HUES6 (cell line): Measurements from ENCODE around the gene PLPP7.

Experiments used
- H3K27ac ChIP-seq: 2 replicates; pipeline ENCODE4 v1.7.0; 2013; ENCODE audit warnings: low read depth, mild to moderate bottlenecking, low read length, inconsistent platforms
- H3K27me3 ChIP-seq: 2 replicates; pipeline ENCODE4 v1.6.1; 2013; ENCODE audit warnings: low read length; ENCODE audit not compliant: control insufficient read depth, insufficient read depth
- H3K36me3 ChIP-seq: 2 replicates; pipeline ENCODE4 v1.6.1; 2013; ENCODE audit warnings: low read length; ENCODE audit not compliant: control insufficient read depth, insufficient read depth
- H3K4me1 ChIP-seq: 2 replicates; pipeline ENCODE4 v1.6.1; 2013; ENCODE audit warnings: low read length; ENCODE audit not compliant: control insufficient read depth, insufficient read depth
- H3K4me3 ChIP-seq: 2 replicates; pipeline ENCODE4 v1.5.1; 2013; ENCODE audit warnings: low read depth, low read length
- H3K9ac ChIP-seq: one replicate; pipeline ENCODE4 v1.6.1; 2013; ENCODE audit warnings: mild to moderate bottlenecking, low read length
- H3K9me3 ChIP-seq: 2 replicates; pipeline ENCODE4 v1.6.1; 2013; ENCODE audit warnings: low read depth, low read length; ENCODE audit not compliant: control insufficient read depth, insufficient read depth

Gene PLPP7

GRCh38 chr9:131276891-131277286 is 12.6 kb upstream of the PLPP7 start:
- H3K9ac ChIP-seq: no peak overlapping the region

GRCh38 chr9:131277287-131277909 is 12.1 kb upstream of the PLPP7 start:
- Histone ChIP-seq H3K36me3 (no peaks in the 10 kb centered on the region), H3K27ac (no peak overlapping the region), H3K9ac (no peak overlapping the region), H3K27me3 (peaks cover 58% of the 10 kb centered on the region), H3K9me3 (no peaks in the 10 kb centered on the region), H3K4me1 (peaks cover 22% of the 10 kb centered on the region), H3K4me3 (peak overlapping the region; percentile 65)

More at GRCh38 chr9:131276891-131277286, 12.6 kb upstream of the PLPP7 start:
- Histone ChIP-seq H3K4me1 (peaks cover 22% of the 10 kb centered on the region), H3K27me3 (peaks cover 53% of the 10 kb centered on the region), H3K4me3 (peak overlapping the region; percentile 65), H3K9me3 (no peaks in the 10 kb centered on the region), H3K27ac (no peak overlapping the region), H3K36me3 (no peaks in the 10 kb centered on the region)

- H3K4me3 ChIP-seq: peak overlapping the region; percentile 65
- no peaks in the 10 kb centered on the region for H3K9me3 ChIP-seq
- peaks cover 61% of the 10 kb centered on the region for H3K27me3 ChIP-seq
- no peaks in the 10 kb centered on the region for H3K36me3 ChIP-seq
- H3K9ac ChIP-seq: no peak overlapping the region
- no peak overlapping the region for H3K27ac ChIP-seq
- peaks cover 22% of the 10 kb centered on the region for H3K4me1 ChIP-seq
Observed at GRCh38 chr9:131277910-131278701, 11.4 kb upstream of the PLPP7 start.

- Histone ChIP-seq H3K27me3 (peaks cover 65% of the 10 kb centered on the region), H3K9ac (no peak overlapping the region)
Observed at GRCh38 chr9:131278702-131279111, 10.8 kb upstream of the PLPP7 start.

GRCh38 chr9:131279196-131279862 is 10.2 kb upstream of the PLPP7 start:
- Histone ChIP-seq H3K4me3 (no peak overlapping the region), H3K36me3 (no peaks in the 10 kb centered on the region), H3K9me3 (no peaks in the 10 kb centered on the region), H3K9ac (no peak overlapping the region), H3K4me1 (peaks cover 17% of the 10 kb centered on the region), H3K27me3 (peaks cover 68% of the 10 kb centered on the region), H3K27ac (no peak overlapping the region)

More at GRCh38 chr9:131278702-131279111, 10.8 kb upstream of the PLPP7 start:
- Histone ChIP-seq H3K36me3 (no peaks in the 10 kb centered on the region), H3K9me3 (no peaks in the 10 kb centered on the region), H3K27ac (no peak overlapping the region), H3K4me1 (peaks cover 22% of the 10 kb centered on the region), H3K4me3 (no peak overlapping the region)

GRCh38 chr9:131279863-131280570 is 9.5 kb upstream of the PLPP7 start:
- Histone ChIP-seq H3K27me3 (peaks cover 65% of the 10 kb centered on the region), H3K9ac (no peak overlapping the region), H3K4me1 (peaks cover 17% of the 10 kb centered on the region), H3K9me3 (no peaks in the 10 kb centered on the region), H3K36me3 (no peaks in the 10 kb centered on the region), H3K27ac (no peak overlapping the region), H3K4me3 (no peak overlapping the region)

GRCh38 chr9:131280660-131281059 is 8.9 kb upstream of the PLPP7 start:
- no peak overlapping the region for H3K9ac ChIP-seq

GRCh38 chr9:131281119-131281965 is 8.2 kb upstream of the PLPP7 start:
- H3K9ac ChIP-seq: no peak overlapping the region
- no peaks in the 10 kb centered on the region for H3K36me3 ChIP-seq
- H3K4me1 ChIP-seq: peaks cover 7% of the 10 kb centered on the region; the same call in 1 of the 2 replicates
- H3K9me3 ChIP-seq: no peaks in the 10 kb centered on the region
- peaks cover 52% of the 10 kb centered on the region for H3K27me3 ChIP-seq
- H3K4me3 ChIP-seq: no peak overlapping the region
- no peak overlapping the region for H3K27ac ChIP-seq

More at GRCh38 chr9:131280660-131281059, 8.9 kb upstream of the PLPP7 start:
- Histone ChIP-seq H3K4me3 (no peak overlapping the region), H3K27ac (no peak overlapping the region), H3K27me3 (peaks cover 59% of the 10 kb centered on the region), H3K36me3 (no peaks in the 10 kb centered on the region), H3K9me3 (no peaks in the 10 kb centered on the region), H3K4me1 (peaks cover 13% of the 10 kb centered on the region; the same call in 1 of the 2 replicates)

GRCh38 chr9:131282175-131282574 is 7.3 kb upstream of the PLPP7 start:
- Histone ChIP-seq H3K4me3 (peak overlapping the region; percentile 56), H3K27me3 (peaks cover 44% of the 10 kb centered on the region), H3K27ac (no peak overlapping the region), H3K9me3 (no peaks in the 10 kb centered on the region), H3K4me1 (peaks cover 7% of the 10 kb centered on the region; the same call in 1 of the 2 replicates), H3K9ac (no peak overlapping the region), H3K36me3 (no peaks in the 10 kb centered on the region)
